LNCAP (cell line): ENCODE measurements around the gene SDHAF3.

Experiments
- TF ChIP-seq, protein P1 (sequence below): fragments of 450-650 bp; IDR thresholded peaks from 2 replicates; pipeline ENCODE4 v1.5.1; 2017; ENCODE audit warnings: mild to moderate bottlenecking

Gene SDHAF3

DNA sequence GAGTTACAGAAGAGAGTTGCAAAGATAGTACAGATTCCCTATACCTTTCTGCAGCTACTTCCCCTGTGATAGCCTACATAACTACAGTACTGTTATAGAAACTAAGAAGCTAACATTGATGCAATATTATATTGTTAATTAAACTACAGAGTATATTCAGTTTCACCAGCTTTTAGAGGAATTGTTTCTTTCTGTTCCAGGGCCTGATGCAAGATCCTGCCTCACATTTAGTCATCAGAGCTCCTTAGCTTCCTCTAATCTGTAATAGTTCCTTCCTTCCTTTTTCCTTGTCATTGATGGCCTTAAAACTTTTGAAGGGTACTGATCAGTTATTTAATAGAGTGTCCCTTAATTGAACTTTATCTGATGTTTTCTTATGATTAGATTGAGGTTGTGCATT lies 56.8 kb downstream of the SDHAF3 start:
- TF ChIP-seq, protein P1, sequence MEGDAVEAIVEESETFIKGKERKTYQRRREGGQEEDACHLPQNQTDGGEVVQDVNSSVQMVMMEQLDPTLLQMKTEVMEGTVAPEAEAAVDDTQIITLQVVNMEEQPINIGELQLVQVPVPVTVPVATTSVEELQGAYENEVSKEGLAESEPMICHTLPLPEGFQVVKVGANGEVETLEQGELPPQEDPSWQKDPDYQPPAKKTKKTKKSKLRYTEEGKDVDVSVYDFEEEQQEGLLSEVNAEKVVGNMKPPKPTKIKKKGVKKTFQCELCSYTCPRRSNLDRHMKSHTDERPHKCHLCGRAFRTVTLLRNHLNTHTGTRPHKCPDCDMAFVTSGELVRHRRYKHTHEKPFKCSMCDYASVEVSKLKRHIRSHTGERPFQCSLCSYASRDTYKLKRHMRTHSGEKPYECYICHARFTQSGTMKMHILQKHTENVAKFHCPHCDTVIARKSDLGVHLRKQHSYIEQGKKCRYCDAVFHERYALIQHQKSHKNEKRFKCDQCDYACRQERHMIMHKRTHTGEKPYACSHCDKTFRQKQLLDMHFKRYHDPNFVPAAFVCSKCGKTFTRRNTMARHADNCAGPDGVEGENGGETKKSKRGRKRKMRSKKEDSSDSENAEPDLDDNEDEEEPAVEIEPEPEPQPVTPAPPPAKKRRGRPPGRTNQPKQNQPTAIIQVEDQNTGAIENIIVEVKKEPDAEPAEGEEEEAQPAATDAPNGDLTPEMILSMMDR: no peak

DNA sequence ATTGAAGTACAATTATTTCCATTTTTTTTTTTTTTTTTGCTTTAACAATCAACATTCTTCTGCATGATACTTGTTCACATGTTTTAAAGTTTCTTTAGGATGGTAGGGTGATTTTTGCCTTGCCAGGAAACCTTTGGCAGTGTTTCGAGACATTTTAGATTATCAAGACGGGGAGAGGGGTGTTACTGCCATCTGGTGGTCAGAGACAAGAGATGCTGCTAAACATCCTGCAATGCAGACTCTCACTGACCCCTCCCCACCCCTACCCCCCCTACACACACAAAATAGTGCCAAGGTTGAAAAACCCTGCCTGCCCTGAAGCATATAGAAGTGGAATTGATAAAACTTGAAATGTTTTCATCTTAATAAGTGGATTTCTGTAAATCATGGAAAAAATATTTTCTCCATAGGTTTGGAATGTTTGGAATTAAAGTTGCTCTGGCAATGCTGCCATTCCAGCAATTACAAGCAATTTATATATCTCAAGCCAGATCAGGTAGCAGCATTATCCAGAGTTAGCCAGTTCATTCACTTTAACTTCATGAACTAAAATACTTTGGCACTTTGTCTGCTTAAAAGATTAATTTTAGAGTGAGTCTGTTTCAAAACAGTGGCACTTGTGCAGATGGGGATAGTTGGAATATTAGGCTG lies 62.1 kb downstream of the SDHAF3 start:
- TF ChIP-seq, protein P1: peak; percentile 80

DNA sequence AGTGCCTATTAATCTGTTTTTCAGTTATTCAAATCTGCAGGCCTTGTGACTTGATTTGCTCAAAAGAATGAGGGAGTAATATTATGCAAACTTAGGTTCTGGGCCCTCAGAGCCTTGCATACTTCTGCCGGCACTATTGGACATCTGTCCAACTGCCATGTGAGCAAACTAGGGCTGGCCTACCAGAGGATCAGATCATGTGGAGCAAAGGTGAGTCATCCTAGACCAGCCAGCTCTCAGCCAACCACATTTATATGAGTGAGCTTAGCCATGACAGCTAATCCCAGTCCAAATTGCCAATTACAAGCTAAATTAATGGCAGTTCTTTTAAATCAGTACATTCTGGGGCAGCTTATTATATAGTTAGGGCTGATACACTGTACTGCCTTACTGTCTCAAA lies 69.6 kb downstream of the SDHAF3 start:
- TF ChIP-seq, protein P1: no peak

DNA sequence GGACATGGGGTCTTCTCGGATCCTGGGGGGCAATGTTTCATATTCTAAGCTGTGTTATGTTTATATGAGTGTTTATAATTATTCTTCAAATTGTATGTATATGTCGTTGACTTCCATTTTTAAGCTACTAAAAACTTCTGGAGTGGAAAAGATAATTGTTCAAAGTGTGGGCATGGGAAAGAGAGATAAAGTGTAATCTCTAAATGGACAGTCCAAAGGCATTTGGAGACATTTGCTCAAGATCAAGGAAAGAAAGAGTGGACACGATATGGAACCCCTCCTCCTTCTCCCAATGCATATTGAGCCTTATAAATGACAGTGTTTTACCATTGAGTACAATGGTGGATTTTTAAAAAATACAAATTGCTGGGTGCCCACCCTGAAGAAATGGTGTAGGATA lies 81.1 kb downstream of the SDHAF3 start:
- TF ChIP-seq, protein P1: no peak

DNA sequence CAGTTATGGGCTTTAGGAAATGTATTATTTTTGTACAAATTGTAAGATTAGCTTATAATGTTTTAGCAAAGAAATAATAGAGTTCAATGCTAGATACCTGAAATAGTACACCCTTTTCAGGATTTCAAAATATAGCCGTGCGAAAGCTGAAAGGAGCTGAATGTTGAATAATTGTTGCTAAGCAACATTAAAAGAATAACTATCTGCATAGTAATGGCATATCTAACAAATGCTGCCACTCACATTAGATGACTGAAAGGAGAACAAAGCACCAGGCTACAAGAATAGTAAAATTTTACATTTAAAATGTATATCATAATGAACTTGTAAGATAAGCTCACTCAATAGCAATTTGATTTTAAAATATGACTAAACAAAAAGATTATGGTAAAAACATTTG lies 82.5 kb downstream of the SDHAF3 start:
- TF ChIP-seq, protein P1: no peak

DNA sequence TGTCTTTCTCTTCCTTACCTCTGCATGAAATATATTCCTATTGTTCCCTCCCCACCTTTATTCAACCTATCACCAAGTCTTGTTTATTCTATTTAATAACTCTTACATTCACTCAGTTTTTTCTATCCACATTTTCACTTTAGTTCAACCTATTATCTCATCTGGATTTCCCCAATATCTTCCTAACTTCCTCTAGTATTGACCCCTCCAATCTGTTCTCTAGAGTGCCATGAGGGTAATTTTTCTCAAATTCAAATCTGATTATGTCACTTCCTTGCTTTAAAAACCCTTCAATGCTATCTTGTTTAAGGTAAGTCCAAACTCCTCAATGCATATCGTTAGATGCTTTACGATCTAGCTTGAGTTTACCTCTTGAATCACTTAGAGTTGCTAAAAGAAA lies 86.5 kb downstream of the SDHAF3 start:
- TF ChIP-seq, protein P1: no peak

DNA sequence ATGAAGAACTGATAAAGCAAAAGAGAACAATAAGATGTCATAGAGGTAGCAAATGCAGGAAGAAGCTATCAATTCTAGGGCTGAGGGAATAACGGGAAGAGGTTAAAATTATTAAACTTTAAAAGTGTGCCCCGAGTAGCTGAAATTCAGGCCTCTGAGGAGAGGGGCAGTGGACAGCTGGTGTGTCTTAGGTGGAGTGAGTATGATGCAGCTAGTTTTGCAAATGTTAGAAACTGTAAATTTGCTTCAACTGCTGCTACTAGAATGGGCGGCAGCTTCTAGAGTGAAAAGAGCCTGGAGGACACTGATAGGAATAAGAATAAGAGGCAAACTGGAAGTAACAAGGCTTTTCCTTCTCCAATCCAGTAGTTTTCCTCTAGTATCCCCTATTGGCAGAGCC lies 87.3 kb downstream of the SDHAF3 start:
- TF ChIP-seq, protein P1: no peak

DNA sequence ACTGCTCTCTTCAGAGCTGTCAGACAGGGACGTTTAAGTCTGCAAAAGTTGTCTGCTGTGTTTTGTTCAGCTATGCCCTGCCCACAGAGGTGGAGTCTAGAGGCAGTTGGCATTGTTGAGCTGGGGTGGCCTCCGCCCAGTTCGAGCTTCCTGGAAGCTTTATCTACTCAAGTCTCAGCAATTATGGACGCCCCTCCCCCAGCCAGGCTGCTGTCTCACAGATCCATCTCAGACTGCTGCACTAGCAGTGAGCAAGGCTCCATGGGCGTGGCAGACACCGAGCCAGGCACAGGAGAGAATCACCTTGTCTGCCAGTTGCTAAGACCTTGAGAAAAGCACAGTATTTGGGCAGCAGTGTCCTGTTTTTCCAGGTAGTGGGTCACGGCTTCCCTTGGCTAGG lies 98.1 kb downstream of the SDHAF3 start:
- TF ChIP-seq, protein P1: no peak
